Stimulated activated CD4-positive, alpha-beta T cell treated with anti-CD3 and anti-CD28 coated beads, Interleukin-12 subunit alpha, Interleukin-12 subunit beta, amount 100 ng/mL, for 24 hours (primary cell): Measurements from ENCODE around the gene MCEMP1.

Source experiments
- DNase-seq, 2 experiments: peaks; one replicate each; pipeline ENCODE4 v3.0.0-alpha.2; 2020; ENCODE audit warnings: low read depth in 2 of 2

Gene MCEMP1, protein sequence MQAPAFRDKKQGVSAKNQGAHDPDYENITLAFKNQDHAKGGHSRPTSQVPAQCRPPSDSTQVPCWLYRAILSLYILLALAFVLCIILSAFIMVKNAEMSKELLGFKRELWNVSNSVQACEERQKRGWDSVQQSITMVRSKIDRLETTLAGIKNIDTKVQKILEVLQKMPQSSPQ

DNA sequence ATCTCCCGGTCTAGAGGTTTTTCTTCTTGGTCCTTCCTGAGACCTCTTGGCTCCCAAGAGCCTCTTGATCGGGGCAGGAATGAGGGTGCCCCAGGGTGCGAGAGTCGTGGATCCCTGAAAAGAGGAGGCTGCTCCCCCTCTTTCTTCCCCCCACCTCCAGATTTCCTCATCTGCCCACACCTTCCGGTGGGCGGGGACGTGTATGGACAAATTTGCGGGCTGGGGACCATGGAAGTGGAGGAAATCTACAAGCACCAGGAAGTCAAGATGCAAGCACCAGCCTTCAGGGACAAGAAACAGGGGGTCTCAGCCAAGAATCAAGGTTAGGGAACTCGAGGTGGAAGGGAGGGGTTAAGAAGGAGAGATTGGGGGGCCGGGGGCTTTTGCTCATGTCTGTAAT is at the start of gene MCEMP1:
MCEMP1 (plus strand) TSS at position 237 of the 400 bp plus-strand sequence; CDS start at position 268, 31 bp downstream.
- no peak for DNase-seq

DNA sequence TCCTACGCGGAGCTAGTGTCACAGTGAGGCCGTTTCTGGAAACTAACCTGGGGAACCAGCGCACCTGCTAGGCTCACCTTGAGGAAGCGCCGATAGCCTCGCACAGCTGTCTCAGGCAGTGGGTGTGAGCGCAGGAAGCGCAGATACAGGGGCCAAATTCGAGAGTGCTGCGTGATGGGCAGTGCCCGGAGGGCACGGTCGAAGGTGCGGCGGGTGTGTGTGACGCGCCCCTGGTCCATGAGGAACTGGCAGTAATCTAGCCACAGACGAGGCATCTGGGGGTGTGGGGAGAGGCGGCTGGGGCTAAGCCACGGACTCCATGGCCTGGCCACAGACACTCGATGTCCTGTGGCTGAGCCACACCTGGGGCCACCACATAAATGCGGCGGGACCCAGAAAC is 49.7 kb upstream of the MCEMP1 start:
- DNase-seq: no peak

DNA sequence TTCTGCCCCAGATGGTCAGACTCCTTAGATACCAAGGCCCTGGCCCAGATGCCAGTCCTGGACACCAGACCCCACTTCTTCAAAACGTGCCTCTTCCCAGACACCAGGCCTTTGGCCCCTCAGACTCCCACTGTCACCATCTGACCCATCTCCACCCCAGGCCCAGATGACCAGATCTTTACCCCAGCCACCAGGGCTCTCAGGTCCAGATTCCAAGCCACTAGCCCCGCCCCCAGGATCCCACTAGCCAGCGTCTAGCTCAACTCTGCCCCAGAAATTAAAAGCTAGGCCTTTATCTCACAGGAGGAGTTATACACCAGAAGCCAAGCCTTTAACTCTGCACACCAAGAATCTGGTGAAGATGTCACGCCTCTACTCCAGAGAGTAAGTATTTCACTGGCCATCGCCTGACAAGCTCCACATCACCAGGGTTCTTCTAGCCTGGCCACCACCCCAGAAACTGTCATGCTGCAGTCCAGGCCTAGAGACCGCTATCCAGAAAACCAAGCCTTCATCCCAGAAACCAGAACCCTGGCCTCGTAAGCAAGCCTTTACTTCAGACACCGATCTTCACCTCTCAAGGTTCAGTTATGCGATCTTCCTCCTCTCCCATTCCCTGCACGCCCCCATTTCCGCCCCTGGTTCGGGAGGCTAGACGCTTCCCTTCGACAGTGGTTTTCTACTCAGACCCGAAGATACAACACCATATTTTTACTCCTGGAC is 48.1 kb upstream of the MCEMP1 start:
- DNase-seq: no peak

DNA sequence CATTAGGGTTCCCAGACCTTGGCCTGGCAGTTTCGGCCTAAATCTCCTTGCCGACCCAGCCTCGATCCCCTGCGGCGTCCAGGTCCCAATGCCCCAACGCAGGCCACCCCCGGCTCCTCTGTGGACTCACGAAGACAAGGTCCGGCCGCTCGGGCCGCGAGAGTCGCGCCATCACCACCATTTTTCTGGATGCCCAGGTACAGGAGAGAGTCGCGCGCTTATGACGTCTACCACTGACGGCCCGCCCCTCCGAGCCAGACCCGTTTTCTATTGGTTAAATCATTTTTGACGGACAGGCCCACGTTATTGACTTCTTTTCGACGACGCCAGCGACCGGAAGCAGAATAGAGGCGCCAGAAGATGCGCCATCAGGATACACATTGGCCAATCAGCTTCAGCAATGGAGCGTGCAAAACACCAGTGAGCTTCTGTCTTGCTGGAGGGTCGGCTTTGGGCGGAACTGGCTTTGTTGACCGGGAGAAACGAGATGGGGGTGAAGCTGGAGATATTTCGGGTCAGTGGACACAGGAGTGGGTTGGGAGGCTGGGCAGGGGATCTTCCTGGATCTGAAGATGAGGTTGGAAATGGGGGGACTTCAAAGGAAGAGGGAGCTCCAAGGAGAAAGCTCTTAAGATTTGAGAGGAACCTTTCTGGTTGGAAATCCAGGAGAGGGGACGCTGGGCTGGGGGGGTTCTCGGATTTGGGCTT is 47.4 kb upstream of the MCEMP1 start, which contains the start of the genes PET100 and XAB2:
PET100 (plus strand) TSS at position 447 of the 708 bp plus-strand sequence; CDS start at position 488, 41 bp downstream.
XAB2 (minus strand) TSS at position 199 of the 708 bp plus-strand sequence; CDS start at position 181, 18 bp downstream.
- DNase-seq: peak; percentile 88

DNA sequence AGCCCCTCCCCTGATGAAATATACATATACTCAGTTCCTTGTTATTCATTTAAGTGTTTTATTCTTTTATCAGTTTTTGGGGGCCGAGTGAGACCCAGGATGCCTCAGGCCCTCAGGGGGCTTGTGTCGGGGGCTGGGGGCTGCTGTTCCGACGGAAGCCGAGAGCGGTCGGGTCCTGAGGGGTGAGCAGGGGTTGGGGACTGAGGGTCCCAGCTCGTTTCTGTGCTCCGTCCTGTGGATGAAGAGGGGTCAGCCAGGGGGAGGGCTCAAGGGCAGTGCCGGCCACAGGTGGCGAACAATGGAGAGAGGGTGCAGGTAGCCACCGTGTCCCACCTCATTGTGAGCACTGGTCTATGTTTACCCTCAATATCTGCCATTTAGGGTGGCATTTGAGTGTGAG is 45.3 kb upstream of the MCEMP1 start:
- no peak for DNase-seq

DNA sequence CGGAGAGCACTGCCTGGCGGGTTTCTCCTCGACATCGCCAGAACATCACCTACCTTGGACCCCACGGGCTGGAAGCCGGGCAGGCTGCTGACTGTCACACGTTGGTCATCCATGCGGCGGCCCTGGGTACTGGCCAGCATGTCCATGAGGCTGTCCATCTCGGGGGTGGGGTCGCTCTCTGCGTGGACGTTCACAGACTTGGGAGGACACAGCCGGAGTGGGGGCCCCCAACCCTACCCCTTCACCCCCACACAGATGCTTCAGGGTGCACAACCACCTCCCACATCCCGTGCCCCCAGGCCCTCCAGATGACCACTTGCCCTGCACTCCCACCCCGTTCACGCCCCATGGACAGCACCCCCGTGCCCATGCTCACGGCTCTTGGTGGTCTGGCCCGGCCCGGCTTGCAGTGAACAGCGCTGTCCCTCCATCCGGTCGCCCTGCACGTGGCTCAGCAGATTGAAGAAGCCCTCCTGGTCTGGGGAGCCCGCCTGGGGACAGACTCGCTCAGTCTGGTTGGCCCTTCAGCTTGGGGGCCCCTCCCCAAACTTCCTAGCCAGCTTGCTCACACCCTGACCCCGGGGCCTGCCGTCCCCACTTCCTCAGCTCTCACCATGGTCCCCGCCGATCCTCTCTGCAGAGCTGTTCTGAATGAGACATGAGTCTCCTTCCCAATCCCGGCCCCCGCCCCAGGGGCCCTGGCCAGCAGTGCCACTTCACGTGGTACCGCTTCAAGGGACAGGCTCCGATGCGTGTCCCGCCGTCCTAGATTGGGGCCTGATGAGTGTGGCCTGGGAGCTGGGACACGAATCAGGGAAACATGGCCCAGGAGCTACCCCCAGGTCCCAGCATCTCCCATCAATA is 44.3 kb upstream of the MCEMP1 start:
- DNase-seq: no peak

DNA sequence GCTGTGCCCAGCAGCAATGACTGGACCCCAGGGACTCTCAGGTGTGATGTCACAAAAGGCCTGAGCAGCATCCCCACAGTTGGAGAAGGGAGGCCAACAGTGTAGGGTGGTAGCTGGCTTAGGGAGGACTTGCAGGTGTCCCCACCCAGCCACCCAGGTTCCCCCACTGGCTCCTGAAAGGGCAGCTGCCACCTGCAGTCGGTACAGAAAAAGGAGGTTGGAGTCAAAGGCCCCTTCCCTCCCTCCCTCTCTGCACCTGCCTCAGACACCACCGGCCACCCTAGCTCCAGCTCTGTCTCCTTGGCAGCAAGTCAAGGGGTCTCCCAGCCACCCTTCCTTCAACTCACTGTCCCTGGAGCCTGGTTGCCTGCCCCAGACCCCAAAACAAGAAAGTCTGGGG is 43.2 kb upstream of the MCEMP1 start, which contains the start of gene PCP2:
PCP2 (minus strand) TSS at position 22 of the 400 bp plus-strand sequence. CDS start 262 bp downstream, outside the sequence.
- DNase-seq: no peak

DNA sequence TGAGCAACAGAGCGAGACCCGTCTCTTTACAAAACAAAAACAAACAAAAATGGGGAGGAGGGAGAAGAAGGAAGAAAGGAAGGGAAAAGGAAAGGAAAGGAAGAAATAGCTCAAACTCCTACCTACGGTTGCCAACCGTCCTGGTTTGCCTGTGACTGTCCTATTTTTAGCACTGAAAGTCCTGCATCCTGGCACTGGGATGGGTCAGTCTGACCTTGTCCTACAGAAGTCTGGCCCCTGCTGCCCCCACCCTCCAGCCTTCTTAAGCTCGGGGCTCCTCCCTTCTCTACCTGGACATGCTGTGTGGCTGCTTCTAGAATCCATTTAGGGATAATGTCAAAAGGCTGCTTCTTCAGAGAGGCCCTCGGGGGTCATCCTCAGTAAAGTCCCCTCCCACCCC is 41.2 kb upstream of the MCEMP1 start:
- no peak for DNase-seq

DNA sequence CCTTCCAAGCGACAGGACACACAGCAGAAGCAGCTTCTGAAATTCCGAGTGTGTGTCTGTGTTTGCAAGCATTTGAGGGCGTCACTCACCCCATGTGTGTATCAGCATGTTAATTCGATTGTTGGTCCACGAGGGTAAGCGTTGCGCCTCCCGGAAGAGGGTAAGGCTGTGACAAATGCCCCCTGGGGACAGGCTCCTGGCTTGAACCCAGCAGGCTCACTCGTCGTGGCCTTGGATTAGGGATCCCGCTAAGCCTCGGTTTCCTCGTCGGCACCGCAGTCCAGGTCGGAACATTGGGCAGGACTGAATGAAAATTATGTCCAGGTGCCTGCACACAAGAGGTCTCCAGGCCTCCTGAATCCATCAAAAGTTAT is 40.6 kb upstream of the MCEMP1 start:
- DNase-seq: no peak

DNA sequence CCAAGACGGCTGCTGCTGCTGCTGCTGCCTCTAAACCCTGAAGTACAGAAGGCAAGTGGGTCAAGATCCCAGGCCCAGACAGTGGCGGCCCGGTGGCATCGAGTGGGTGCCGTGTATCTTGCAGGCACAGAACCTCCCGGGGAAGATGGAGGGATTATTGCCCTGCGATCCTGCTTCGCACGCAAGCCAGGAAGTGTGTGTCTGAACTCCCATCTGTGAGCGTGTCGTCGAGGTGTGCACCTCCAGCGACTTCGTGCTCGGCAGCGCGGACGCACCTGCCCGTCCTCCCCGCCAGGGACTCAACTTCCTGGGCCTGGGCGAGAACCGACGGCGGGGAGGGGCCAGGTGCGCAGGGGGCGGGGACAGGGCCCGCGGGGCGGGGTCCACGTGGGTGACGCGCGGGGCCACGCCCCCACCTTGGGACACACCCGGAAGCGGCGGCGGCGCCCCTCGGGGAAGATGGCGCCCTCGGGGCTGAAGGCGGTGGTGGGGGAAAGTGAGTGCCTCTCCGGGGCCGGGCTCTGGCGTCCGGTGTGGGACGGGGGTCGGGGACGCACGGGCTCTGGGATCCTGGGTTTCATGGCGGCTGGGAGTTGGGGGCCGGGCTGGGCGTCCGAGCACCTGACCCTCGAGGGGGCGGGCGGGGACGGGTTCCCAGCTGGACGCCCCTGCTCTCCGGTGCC is 40.1 kb upstream of the MCEMP1 start, which contains the start of gene STXBP2:
STXBP2 (plus strand) TSS at position 420 of the 683 bp plus-strand sequence; CDS start at position 460, 40 bp downstream.
- peak; percentile 83 to 84 for DNase-seq

DNA sequence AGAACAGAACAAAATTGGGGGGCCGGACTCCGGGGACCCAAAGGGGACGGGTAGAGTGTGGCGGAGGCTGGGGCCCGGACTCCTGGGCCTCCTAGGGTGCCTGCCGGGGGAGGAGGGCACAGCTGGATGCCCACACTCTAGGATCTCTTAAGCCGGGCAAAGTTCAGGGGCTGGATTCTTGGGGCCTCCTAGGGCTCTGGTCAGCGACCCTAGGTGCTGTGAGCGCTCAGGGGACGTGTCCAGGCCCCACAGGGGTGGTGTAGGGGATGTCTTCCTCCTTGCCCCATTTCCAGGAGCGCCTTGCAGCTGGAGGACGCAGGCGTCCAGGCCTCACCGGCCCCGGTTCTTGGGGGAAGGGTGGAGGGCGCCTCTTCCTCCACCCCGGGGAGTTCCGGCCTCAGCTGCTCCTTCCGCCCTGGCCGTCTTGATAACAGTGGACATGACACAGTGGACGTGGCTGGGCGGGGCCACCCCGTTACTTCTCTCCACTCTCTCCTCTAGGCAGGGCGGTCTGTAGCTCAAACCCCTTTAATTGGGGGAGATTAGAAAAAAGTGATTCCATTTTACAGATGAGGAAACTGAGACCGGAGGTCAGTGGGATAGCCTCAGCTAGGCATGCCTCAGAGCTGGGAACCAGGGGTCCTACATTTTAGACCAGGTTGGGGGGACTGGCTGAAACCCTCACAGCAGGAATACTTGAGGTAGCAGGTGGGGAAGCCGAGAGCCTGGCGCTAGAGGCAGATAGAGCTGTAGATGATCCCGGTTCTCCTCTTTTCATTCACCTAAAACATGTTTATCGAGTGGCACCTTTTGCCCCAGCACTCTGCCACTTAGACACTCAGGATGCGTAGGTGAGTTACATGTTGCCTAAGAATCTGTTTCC is 39.3 kb upstream of the MCEMP1 start:
- DNase-seq: no peak

DNA sequence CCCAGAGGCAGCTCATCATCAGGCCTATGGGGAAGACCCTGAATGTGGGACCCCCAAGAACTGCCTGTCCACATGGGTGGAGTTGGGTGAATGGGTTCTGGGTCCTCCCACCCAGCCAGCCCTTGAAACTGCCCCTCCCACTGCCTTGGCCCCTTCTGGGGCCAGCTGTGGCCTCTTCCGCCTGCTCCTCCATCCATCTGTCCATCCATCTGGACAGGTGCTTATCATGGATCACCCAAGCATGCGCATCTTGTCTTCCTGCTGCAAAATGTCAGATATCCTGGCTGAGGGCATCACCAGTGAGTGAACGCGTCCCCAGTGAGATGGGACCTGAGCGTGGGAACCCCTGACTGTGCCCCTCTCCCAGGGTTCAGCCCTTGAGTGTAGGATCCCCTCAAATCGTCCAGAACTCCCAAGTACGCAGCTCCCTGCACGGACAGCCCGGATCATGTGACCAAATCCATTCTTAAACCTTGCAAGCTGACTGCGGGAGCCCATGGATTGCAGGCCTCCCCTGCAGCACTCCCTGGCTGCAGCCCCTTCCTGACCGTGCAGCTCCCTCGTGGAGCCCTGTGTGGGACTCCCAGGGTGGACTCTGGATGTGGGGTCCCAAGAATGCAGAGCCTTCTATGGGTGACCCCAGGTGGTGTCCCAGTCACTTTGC is 38.0 kb upstream of the MCEMP1 start:
- DNase-seq: no peak

DNA sequence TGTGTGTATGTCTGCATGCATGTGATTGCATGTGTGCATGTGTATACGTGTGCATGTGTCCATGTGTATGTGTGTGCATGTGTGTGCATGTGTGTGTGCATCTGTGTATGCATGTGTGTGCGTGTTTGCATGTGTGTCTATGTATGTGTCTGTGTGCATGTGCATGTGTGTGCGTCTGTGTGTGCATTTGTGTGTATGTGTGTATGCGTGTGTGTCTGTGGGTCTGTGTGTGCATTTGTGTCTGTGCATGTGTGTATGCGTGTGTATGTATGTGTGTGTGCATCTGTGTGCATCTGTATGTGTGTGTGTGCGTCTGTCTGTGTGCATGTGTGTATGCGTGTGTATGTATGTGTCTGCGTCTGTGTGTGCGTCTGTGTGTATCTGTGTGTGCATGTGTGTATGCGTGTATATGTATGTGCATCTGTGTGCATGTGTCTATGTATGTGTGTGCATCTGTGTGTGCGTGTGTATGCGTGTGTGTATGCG is 37.0 kb upstream of the MCEMP1 start:
- no peak for DNase-seq

DNA sequence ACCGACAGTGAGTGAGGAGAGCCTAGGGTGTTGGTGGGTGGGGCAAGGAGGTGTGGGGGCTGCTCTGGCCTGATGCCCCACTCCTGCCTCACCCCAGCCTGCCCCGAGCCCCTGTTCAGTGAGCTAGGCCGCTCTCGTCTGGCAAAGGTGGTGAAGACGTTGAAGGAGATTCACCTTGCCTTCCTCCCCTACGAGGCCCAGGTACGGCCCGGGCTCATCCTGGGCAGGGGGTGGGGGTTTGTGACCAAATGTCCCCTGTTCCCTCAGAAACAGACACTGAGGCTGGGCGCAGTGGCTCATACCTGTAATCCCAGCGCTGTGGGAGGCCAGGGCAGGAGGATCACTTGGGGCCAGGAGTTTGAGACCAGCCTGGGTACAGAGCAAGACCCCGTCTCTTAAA is 36.1 kb upstream of the MCEMP1 start:
- DNase-seq: no peak

DNA sequence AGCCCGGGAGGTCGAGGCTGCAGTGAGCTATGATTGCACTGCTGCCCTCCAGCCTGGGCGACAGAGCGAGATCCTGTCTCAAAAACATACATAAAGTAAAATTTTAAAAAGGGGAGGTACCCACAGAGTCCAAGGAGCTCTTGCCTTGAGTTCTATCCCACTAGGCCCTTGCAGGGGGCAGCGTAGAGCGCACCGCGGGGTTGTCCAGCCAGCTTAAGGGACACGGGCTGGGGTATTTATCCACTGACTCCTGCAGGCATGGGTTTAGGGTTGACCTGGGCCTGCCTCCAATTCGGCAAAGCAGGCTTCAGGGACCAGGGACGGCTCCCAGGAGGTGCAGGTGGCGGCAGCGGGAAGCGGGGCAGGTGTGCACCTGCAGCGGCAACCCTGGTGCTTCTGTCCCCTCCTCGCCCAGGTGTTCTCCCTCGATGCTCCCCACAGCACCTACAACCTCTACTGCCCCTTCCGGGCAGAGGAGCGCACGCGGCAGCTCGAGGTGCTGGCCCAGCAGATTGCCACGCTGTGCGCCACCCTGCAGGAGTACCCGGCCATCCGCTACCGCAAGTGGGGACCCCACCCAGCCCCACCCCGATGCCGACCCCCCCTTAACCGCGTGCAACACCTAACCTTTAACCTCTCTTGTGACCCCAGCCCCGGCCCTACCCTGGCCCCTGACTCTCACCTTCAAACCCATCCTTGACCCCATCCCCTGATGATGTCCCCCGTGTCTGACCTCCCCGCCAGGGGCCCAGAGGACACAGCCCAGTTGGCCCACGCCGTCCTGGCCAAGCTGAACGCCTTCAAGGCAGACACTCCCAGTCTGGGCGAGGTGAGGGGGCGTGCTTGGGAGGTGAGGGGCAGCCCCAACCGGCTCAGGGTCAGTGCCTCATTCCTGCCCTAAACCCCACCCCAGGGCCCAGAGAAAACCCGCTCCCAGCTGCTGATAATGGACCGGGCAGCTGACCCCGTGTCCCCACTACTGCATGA is 35.3 kb upstream of the MCEMP1 start:
- DNase-seq: no peak

DNA sequence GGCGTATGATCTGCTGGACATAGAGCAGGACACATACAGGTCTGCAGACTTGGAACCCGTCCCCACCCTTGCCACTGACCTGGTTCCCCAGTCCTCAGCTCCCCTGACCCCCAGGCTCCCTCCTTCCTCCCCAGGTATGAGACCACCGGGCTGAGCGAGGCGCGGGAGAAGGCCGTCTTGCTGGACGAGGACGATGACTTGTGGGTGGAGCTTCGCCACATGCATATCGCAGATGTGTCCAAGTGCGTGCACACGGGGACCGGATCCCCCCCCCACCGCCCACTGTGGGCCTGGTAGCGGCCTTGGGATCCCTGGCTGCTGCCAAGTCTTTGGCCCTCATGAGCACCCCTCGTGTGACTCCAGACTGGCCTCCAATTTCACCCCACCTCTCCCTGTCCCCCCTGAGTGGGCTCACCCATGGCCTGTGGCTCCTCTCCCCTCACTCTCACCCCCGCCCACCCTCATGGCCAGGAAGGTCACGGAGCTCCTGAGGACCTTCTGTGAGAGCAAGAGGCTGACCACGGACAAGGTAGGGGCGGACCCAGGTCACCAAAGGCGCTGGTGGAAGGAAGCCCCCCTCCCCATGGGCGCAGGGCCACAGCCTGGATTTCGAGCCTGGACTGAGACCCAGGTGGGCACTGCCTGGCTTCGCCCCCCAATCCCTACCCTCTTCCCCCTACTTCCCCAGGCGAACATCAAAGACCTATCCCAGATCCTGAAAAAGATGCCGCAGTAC is 34.4 kb upstream of the MCEMP1 start:
- DNase-seq: no peak

DNA sequence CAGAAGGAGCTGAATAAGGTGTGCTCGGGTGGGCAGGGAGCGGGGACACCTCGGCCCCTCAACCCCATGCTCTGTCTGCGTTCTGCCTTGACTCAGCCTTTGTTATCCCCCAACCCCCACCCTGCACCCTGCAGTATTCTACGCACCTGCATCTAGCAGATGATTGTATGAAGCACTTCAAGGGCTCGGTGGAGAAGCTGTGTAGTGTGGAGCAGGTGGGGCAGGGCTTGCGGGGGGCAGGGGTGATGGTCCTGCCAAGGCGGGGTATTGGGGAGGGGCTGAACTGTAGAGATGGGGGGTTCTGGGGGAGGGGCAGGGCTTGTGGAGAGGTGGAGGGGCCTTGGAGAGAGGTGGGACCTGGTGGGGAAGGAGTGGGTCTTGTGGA is 33.9 kb upstream of the MCEMP1 start:
- DNase-seq: no peak
